Fibroblast of villous mesenchyme (primary cell): ENCODE data around the gene SSC5D. TPM values are rescaled to one million over a fixed set of nuclear protein-coding genes. Genes with fewer than 3 reads are reported as not detected.

ENCODE experiments used
- DNase-seq: peaks from one replicate; pipeline ENCODE4 v3.0.0-alpha.2; 2010; ENCODE audit warnings: low read depth
- H3K4me3 ChIP-seq: 2 replicates; pipeline ENCODE4 v1.5.1; 2011; ENCODE audit warnings: low read depth, mild to moderate bottlenecking, low read length
- CTCF ChIP-seq: IDR thresholded peaks from 2 replicates; pipeline ENCODE4 v1.5.1; 2012; ENCODE audit warnings: low read depth, mild to moderate bottlenecking, low read length; ENCODE audit not compliant: insufficient read depth
- total RNA-seq: library from RNA; depleted of rRNA; stranded (reverse); fragments of >200 nt; gene quantifications from 2 replicates; pipeline ENCODE4 v1.2.3, GENCODE V29; 2012

Gene SSC5D
- total RNA-seq, 1 donor: 21.2 TPM

- no peak for TF ChIP-seq CTCF
- H3K4me3 ChIP-seq: no peak overlapping the region
- no peak for DNase-seq
These were observed 79.6 kb downstream of the SSC5D start for GRCh38 chr19:55567708-55568328.

Other genes starting within 250 kb of the SSC5D start
- gene PPP6R1, start 229.4 kb upstream of the SSC5D start, total RNA-seq: 35.1 and 38.9 TPM in 2 replicates
- gene HSPBP1, start 208.3 kb upstream of the SSC5D start, total RNA-seq: 25.0 and 31.9 TPM in 2 replicates
- gene BRSK1, start 204.4 kb upstream of the SSC5D start, total RNA-seq: 5.6 and 6.1 TPM in 2 replicates
- not detected in 2 replicates for gene TMEM150B, start 163.1 kb upstream of the SSC5D start, total RNA-seq
- 6.9 and 8.7 TPM in 2 replicates for gene KMT5C, start 148.6 kb upstream of the SSC5D start, total RNA-seq
- gene COX6B2, start 133.7 kb upstream of the SSC5D start, total RNA-seq: under 0.01 TPM in 1 of 2 replicates, not detected in the other
- not detected in 2 replicates for gene GARIN5B, start 125.2 kb upstream of the SSC5D start, total RNA-seq
- gene IL11, start 118.0 kb upstream of the SSC5D start, total RNA-seq: 3.0 and 5.2 TPM in 2 replicates
- not detected in 2 replicates for gene TMEM190, start 111.6 kb upstream of the SSC5D start, total RNA-seq
- not detected in 2 replicates for gene TMEM238, start 104.1 kb upstream of the SSC5D start, total RNA-seq
- 124 and 164 TPM in 2 replicates for gene RPL28, start 102.5 kb upstream of the SSC5D start, total RNA-seq
- gene UBE2S, start 80.6 kb upstream of the SSC5D start, total RNA-seq: 108 and 155 TPM in 2 replicates
- gene SHISA7, start 45.1 kb upstream of the SSC5D start, total RNA-seq: not detected in 2 replicates
- 57.9 and 74.4 TPM in 2 replicates for gene ISOC2, start 26.8 kb upstream of the SSC5D start, total RNA-seq
- gene C19orf85, start 23.7 kb upstream of the SSC5D start, total RNA-seq: not detected in 2 replicates
- gene ZNF628, start 11.8 kb upstream of the SSC5D start, total RNA-seq: 0.86 and 2.6 TPM in 2 replicates
- gene NAT14, start 3.2 kb upstream of the SSC5D start, total RNA-seq: 18.1 and 20.3 TPM in 2 replicates
- gene SBK2, start 48.7 kb downstream of the SSC5D start, total RNA-seq: not detected in 2 replicates
- under 0.01 TPM in 2 replicates for gene SBK3, start 57.1 kb downstream of the SSC5D start, total RNA-seq
- 5.6 and 7.7 TPM in 2 replicates for gene ZNF579, start 92.4 kb downstream of the SSC5D start, total RNA-seq
- gene FIZ1, start 111.1 kb downstream of the SSC5D start, total RNA-seq: 4.3 and 5.2 TPM in 2 replicates
- gene ZNF524, start 111.9 kb downstream of the SSC5D start, total RNA-seq: 4.7 and 6.4 TPM in 2 replicates
- 1.3 and 1.9 TPM in 2 replicates for gene ZNF865, start 117.2 kb downstream of the SSC5D start, total RNA-seq
- 5.6 and 7.4 TPM in 2 replicates for gene ZNF784, start 136.1 kb downstream of the SSC5D start, total RNA-seq
- gene ZNF580, start 152.6 kb downstream of the SSC5D start, total RNA-seq: 5.5 and 5.6 TPM in 2 replicates
- gene ZNF581, start 155.2 kb downstream of the SSC5D start, total RNA-seq: 11.0 and 13.0 TPM in 2 replicates
- gene CCDC106, start 159.8 kb downstream of the SSC5D start, total RNA-seq: 7.8 and 9.0 TPM in 2 replicates
- 99.9 and 111 TPM in 2 replicates for gene U2AF2, start 166.6 kb downstream of the SSC5D start, total RNA-seq
- gene EPN1, start 186.8 kb downstream of the SSC5D start, total RNA-seq: 17.7 and 31.2 TPM in 2 replicates
- not detected in 2 replicates for gene NLRP9, start 250.0 kb downstream of the SSC5D start, total RNA-seq